GM21526 (cell line): ENCODE measurements around the gene ING5.
A peak's percentile ranks its signal among the peaks of the same experiment; 100 is the strongest.
"Not testable (repeated sequence)": the region's sequence is repeated elsewhere in the genome, so short reads cannot be mapped to it uniquely, and the experiment has no call there.

ENCODE experiments used
- ATAC-seq: cut with Tn5 transposase; IDR thresholded peaks from one replicate; pipeline ENCODE4 v1.9.1; 2021; ENCODE audit warnings: moderate library complexity; ENCODE audit not compliant: unreplicated experiment, low FRiP score

ING5 gene

DNA sequence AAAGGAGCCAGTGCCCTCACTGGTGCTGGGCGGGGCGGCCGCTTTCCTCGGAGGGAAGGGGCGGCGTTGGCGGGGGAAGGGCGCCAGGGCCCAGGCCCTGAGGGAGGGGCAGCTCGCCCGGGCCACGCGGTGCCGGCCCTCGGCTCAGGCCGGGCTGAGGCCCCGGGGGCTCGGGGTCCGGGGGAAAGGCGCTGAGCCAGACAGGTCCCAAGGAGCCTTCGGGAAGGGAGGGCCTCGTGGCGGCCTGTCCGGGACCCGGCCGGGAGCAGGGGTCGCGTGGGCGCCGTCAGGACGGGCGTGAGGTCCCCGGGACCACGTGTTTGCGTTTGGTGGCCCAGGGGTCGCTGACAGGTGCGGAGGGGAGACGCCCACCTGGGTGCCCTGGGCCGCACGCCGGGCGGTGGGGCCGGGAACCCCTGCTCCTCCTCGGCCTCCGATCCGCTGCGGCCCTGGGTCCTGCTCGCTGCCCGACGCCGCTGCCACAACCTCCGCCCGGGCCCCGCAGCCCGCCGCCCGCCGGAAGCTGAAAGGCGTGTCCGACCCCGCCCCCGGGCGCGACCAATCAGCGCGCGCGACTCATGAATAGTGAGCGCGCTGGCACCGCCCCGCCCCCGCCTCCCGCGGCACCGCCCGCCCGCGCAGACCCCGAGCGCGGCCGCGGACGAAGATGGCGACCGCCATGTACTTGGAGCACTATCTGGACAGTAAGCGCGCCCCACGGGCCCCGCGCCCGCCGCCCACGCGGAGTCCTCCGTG, at the start of gene ING5:
ING5 (plus strand) TSS at position 641 of the 756 bp plus-strand sequence; CDS start at position 668, 27 bp downstream.
- peak; percentile 48 for ATAC-seq

DNA sequence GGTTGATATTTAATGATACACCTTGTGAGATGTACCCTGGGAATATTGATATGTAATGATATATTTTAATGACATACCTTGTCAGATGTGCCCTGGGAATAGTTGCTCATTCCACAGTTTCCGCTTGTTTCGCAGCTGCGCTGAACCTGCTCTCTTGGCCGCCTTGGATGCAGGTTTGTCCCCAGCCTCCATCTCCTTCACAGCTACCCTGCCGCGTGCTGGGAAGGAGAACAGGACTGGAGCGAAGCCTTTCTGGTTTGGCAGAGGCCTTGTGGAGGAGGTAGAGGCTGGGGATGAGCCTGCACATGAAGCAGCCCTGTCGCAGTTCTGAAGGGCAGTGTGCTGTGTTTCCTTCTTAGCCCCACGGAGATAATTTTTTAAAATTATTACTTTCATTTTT, 49.7 kb upstream of the ING5 start:
- ATAC-seq = no peak

DNA sequence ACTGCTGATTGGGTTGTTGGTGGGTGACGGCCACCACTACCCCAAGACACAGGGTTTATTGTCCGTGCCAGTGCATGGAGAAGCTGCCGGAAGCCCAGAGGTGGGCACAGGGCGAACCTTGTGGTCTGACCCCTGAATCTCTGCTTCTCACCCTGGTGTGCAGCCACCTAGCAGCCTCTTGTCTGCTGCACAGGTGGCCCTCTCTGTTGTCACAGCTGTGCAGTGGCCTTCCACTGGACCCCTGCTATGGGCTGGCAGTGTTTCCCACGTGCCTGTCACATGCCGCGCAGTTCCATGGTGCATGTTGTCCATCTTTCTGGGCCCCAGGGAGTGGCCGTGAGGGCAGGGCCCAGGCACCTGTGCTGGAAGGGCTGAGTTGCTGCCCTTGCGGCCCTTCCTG, 49.1 kb upstream of the ING5 start:
- no peak for ATAC-seq

DNA sequence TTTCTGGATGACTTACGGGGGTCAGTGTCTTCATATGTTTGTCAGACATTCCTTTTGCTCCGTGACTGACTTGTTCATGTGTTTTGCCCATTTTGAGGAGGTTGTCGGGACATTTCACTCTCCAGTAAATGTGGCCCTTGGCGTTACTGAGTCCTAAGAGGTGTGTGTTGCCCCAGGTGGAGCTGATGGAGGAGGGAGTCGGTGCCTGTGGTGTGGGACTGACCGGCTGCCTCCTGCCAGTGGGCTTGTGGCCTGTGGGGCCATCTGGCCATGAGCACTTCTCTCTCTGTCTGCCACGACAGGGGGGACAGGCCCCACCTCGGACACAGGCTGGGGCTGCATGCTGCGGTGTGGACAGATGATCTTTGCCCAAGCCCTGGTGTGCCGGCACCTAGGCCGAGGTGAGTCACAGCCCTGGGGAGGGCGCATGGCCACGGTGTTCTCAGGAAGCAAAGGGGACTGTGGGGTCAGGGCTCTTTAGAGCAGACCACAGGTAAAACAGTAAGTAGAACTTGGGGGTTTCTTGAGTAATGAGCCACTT, 48.6 kb upstream of the ING5 start:
- ATAC-seq = no peak

DNA sequence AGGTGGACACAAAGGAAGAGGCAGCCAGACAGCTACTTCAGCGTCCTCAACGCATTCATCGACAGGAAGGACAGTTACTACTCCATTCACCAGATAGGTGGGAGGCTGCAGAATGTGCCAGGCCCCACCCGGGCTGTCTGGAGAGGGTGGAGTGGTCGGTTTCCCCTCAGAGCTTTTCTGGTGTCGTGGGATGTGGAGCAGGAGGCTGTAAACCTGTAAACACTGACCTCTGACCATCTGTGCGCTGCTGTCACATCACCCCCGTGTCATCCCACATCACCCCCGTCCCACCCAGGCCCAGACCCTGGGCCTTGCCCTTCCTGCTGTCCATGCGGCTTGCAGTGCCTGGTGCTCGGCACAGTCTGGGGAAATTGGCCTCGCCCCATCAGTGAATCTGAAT, 47.3 kb upstream of the ING5 start:
- ATAC-seq = no peak

DNA sequence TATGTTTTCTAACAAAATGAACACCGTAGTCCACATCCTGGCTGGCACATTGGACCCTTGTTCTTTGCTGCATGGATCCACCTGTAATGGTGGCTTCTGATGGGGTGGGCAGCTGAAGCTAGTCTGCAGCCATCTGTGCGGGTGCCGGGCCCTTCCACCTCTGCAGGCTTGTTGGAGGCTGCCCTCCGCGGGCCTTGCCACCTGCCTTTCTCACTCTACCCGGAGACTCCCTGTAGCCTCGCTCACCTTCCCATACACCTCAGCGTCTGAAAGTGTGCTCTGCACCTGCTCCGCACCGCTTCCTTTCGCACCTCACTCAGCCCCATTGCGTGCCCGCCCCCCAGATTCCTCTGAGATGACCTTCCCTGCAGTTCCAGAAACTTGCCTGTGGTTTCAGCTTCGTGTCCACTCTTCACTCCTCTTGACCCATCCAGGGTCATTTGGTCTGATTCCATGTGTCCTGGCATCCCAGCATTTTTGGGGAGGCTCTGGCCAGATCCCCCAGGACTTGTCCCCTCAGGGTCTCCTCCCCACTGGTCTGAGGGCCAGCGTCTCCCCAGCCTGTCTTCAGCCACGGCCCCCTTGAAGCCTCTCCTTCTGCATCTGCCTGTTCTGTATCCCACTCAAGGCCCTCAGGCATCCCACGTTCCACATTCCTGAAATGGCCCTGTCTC, 46.2 kb upstream of the ING5 start:
- ATAC-seq = no peak

DNA sequence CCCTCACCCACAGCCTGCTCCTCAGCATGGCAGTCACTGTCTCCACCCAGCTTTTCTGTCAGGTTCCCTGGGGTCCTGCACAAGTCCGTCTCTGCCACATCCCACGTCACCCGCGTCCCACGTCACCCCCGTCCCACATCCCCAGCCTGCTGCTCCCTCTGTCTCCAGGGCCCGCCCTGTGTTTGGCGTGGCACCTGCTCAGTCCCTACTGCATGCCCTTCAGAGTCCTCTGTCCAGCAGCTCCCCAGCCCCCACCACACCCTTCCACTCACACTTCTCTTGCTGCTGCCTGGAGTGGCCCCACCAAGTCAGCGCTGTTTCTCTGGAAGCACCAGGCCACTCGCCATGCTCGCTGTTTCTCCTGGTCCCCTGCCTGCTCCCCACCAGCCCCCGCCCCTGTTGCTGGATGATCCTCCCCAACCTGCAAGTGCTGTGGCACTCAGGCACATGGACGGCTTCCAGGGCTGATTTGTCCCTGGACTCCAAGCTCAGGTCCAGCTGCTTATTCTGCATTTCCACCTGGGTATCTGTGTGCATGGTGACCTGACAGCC, 45.6 kb upstream of the ING5 start:
- no peak for ATAC-seq

DNA sequence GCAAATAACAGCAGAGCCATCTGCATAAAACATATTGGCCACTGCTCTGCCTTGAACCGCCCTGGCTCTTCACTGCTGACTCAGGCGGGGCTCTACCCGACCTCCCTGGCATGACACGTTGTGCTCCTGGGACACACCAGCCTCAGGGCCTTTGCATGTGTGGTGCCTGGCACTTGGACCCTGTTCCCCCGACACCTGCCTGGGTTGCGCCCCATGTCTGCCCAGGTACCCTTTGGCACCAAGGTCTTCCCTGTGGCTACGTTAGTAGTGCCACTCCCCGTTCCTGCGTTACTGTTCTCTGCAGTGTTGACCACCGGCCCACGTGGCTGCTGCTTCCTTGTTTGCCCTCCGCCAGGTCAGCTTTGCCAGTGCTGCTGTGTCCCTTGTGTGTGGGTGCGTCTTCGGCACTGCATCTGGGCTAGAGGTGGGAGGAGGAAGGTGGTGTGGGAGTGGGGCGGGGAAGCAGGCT, 44.0 kb upstream of the ING5 start:
- ATAC-seq = no peak

DNA sequence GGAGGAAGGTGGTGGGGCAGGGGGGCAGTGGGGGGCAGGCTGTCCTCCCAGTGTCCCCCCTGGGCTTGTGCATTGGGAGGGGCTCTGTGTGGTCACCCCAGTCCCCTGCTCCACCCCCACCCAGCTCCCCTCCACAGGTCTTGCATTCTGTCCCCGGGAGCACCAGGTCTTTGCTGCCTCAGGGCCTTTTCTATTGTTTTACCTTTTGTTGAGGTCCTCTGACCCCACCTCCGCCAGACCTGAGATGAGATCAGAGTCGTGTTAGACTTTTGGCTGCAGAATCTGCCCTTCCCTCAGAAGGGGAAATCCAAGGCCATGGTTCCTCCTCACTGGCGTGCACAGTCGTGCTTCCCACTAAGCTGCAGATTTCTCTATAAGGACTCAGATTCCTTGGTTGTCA, 43.5 kb upstream of the ING5 start:
- ATAC-seq = no peak

DNA sequence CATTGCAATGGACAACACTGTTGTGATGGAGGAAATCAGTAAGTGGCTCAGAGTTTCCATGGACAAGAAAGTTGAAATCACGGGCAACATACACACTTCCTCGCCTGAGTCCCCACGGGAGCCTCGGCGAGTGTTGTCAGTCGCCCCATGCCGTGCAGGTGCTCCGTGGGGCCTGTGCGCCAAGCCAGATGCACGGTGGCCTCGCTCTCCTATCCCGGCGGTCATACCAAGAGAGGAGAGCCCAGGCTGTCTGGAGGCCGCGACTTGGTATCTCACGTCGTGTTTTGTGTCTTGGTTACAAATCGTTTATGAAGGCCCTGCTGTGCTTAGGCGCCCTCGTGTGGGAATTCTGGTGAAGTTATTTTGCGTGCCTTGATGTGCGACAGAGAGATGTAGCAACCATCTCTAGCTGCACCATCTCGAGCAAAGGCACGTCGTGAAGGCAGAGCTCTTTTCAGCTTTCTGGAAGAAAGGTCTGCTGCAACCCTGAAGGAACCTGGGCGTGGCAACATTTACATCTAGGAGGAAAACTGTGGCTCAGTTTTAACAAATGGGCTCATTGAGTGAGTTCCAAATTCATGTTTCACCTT, 42.6 kb upstream of the ING5 start:
- ATAC-seq = no peak

DNA sequence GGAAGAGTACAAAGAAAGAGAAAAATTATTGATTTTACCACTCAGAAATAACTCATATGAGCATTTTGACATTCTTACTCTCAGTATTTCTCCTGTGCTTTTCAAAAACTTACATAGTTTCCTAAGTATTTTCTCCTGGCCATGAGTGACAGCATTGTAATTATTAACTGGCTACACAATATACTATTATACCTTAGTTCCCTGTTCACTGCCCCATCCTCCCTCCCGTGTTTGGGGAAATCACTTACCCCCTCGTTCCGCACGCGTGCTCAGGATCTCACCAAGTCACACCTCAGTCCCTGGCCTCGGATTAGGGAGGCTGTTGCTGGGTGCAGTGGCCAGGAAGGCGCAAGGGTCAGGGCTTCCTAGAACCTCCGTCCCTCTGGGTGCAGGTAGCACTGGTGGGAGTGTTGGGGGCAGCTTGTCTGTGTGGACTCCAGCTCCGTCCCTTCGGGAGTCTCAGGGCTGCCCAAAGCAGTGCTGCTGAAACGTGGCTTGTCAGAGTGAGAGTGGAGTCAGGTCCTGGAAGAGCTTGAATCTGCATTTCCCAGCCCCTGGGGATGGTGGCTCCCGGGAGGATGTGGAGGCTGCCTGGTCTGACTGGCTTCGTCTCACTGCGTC, 41.1 kb upstream of the ING5 start:
- no peak for ATAC-seq

DNA sequence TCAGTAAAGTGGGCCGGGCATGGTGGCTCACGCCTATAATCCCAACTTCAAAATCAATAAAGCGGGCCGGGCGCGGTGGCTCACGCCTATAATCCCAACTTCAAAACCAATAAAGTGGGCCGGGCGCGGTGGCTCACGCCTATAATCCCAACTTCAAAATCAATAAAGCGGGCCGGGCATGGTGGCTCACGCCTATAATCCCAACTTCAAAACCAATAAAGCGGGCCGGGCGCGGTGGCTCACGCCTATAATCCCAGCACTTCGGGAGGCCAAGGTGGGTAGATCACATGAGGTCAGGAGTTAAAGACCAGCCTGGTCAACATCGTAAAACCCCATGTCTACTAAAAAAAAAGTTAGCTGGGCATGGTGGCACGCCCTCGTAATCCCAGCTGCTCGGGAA, 39.1 kb upstream of the ING5 start:
- not testable (repeated sequence) for ATAC-seq

DNA sequence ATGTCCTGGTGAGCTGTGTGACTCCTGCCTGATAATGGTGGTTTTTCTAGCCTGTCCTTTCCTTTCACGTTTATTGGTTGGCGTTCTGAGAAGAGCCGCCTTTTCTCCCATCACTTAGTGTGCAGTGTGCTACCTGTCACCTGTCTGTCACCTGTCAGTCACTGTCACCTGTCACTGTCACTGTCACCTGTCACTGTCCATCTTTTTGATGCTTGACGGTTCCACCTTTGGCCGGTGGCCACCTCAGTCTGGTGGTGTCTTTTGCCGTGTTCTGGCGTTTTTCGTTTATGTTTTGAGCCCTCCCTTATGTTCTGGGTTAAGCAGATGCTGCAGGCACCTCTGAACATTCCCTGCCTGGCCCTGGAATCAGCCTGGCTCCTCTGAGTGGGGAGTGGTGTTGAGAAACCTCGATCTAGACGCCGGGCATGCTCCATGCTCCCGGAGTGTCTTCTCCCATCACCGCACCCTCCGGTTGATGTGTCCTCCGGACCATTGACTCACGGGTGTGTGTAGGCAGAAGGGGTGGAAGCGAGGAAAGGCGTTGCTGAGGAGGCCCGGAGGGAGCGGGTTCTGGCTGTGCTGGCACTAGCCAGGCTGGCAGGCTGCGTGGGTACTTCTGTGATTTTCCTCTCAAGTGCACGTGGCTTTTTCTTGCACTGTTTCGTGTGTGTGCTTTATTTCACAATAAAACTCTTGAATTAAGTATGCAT, 36.0 kb upstream of the ING5 start:
- no peak for ATAC-seq

DNA sequence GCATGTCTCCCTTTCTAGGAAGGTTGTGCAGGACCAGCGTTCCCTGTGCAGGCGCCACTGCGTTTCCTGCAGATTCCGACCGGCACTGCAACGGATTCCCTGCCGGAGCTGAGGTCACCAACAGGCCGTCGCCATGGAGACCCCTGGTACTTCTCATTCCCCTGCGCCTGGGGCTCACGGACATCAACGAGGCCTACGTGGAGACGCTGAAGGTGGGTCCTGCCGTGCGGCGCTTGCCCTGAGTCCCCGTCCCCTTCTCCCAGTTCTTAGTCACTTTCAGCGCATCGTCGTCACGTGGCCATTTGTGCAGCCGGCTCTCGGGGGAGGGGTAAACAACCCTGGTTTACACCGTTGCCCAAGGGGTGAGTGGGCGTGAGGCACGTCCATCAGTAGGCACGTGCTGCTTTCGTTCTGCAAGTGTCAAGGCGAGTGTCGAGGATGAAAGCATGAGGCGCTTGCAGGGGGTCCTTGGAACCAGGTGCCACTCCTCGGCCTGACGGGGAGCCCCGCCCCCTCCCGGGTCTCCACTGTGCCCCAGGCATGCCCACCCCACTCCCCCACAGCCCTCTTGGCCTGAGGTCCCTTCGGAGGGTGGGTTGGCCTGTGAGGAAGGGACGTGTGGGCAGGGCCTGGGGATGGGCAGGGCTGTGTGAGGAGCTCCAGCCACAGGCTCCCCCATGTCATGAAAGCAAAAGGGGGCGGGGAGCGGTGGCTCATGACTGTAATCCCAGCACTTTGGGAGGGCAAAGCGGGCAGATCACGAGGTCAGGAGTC, 35.0 kb upstream of the ING5 start:
- ATAC-seq = no peak

DNA sequence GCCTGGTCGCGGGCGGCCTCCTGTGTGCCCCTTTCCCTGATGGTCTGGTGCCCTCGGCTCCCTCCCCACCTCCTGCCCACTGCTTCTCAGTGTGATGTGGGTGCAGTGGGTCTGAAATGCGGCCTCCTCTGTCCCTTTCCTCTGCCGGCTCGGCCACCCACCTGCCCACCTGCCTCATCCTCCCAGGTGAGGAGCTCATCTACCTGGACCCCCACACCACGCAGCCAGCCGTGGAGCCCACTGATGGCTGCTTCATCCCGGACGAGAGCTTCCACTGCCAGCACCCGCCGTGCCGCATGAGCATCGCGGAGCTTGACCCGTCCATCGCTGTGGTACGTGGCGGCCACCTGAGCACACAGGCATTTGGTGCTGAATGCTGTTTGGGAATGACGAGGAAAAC, 33.5 kb upstream of the ING5 start:
- no peak for ATAC-seq

DNA sequence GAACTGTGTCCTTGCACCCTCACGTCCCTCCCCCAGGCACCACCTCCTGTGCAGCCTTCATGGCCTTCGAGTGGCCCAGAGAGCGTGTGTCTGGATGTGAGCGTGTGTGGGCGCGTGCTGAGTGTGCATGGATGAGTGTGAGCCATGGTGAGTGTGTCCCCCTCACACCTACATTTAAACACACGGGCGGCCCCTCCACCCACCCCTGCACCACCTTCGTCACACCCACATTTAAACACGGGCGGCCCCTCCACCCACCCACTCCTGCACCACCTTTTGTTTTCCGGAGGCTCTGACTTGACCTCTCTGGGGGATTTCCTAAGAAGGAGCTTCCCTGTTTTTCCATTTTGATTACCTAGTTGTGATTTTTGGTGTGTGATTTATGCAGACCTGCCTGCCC, 33.0 kb upstream of the ING5 start:
- no peak for ATAC-seq

DNA sequence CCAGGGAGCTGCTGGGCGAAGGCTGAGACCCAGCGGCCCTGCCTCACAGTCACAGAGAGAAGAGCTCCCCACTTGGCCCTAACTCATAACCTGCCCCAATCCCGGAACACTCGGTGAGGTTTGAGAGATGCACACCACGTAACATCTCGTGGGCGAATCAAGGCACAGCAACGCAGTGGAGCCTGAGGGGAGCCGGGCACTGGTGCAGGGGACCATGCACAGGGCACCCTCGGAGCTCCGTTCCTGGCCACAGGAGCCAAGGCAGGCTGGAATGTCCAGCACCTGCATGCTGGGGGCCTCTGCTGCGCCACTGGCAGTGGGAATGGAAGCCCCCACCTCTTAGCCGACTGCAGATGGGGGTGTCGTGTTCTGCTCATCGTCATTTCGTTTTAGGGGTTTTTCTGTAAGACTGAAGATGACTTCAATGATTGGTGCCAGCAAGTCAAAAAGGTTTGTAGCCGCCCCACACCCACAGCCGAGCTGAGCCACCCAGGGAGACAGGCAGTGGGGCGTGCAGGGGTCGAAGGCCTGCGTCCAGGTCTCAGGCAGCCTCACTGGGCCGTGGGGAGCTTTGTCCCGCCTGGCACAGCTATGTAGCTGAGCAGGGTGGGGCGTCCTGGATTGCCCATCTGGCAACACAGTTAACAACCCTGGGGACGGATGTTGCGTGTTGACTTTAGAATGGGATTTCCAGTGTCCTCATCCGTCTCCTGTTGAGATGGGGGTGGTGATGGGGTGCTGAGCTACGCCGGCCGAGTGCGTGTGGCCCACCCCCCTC, 31.3 kb upstream of the ING5 start:
- no peak for ATAC-seq

DNA sequence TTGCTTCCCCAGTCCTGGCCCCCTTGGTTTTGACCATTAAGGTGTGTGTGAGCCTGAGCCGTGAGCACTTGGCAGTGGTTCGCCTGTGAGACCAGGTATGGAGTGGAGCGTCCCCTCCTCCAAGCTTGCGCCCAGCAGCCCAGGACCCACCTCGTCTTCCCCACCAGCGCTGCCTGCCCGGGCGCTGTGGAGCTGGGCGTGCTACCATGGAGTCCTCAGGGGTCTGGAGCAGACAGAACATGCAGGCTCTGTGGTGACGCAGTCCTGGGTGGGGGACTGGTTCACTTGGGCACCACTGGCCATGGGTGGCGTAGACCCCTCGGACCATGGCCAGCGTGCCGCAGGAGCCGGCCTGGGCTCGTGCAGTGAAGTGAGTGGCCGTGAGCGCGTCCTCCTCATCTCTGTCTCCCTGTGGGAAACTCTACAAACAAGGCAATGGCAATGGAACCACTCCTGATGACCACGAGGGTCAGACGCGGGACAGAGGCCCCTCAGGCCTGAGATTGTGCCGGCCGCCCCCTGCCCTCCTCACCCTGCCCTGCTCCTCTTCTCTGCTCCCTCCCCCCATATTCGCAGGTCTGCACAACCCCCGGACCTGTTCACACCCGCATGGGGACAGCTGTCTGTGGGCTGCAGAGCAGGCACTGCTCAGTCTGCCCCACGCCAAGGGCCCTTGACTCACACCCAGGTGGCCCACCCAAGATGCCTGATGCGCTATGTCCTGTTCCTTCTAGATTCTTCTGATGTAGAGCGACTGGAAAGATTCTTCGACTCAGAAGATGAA, 30.2 kb upstream of the ING5 start:
- no peak for ATAC-seq
